ENCODE measurements around the gene SLC6A1.

The SLC6A1 gene

DNA sequence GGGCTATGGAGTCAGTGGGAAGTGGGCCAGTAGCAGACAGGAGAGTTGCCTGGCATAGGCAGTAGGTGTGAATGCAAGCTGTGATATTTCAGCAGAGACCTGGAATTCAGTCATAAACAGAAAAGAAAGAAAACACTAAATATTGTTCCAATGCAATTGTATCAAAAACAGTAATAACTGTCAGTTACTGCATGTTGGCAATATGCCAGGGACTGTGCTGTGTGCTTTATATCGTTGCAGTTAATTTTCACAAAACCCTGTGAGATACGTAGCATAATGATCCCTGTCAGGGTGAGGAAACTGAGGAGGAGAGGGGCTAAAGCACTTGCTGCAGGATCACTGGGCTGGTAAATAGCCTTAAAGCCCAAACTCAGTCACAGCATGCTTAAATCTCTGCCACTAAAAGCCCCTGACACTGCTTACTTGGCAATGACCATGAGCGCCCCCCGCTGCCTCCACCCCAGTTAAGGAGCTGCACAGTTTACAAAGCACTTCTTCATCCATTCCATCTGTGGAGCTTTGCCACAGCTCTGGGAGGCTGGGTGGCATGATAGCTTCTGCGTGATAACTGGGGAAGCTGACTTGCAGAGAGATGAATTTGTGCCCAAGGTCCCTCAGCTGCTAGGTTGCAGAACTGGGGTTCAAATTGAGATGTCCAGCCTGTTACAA, 3.9 kb downstream of the SLC6A1 start:
- DNase-seq: no peak

DNA sequence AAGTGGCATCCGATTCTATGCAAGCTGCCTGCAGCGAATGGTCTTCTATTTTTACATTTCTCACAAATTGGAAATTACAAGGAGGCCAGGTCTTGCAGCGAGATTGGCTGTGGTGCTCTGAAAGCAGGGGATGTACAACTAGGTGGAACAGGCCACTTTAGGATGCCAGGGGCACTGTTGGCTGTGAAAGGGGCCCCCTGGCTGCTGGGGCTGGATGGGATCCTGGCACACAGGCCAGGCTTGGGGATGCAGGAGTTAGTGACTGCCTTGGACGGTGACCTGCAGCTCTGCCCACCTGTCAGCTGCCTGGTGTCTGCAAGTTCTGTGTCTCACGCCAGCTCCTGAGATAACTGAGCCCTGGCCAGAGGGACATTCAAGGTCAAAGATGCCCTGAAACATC, 4.6 kb downstream of the SLC6A1 start:
- DNase-seq: no peak

DNA sequence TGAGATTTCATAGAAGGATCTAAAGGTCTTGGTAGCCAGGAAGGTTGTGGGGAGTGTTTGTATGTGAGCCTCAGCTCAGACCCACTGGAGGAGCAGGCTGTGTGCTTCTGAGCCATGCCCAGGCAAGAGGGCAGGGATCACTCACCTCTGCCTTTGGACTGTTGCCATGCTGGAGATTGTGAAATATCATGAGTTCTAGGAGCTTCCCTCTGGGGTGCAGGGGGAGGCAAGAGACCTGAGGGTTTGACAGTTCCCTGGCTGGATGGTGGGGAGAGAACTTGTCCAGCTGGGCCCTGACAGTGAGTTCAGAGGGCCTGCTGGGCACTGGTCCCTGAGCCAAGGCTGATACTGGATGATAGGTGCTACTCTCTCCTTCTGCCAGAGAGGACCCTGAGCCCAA, 6.0 kb downstream of the SLC6A1 start:
- no peak for DNase-seq

DNA sequence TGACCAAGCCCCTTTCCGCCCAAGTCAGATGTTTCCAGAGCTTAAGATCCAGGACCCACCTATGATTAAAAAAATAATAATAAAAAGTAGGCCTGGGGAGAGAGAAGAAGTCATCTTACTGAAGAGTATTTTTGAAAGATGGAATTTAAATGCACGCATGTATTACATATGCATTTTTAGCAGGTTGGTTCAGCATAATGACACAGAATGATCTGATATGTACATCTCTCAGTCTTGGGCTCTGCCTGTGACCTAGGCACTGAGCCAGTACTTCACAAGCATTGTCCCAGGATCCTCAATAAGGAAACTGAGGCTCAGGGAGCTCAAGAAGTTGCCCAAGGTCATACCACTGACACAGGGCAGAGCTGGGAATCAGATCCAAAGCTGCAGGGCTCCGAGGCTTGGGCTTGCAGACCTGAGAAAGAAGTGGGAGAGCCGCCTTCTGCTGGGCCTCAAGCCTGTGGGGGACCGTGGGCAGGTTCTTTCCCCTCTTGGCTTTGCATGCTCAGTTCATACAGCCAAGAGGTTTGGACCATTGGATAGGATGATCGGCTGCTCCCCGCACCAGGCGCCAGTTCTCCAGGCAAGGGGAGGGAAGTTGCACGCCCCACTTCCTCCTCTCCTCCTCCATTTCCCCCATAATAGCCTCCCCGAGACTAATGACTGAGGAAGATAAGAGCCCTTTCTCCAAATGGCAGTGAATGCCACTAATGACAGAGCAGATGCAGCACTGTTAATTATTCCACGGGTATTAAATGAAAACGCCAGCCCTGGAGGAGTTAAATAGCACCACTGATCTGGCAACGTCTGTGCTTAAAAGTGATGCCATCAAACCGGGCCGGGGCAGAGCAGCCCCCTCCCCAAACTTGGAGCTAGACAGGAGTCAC, 6.9 kb downstream of the SLC6A1 start:
- DNase-seq: no peak

DNA sequence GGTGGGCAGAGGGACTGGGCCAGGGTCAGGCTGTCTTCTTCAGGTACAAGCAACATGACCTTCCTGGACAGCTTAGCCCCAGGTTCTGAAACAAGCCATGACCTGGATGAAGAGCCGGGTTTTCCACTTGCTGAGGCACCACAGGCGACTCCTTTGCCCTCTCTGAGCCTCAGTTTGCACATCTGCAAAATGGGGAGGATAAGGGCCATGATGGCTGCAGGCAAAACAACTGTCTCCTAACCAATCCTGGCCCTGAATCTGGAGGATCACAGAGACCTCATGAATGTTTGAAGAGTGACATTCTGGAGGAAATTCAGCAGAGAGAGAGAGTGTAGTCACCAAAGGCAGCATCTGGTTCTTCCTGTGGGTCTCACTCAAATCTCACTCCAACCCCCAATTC, 8.0 kb downstream of the SLC6A1 start:
- no peak for DNase-seq

DNA sequence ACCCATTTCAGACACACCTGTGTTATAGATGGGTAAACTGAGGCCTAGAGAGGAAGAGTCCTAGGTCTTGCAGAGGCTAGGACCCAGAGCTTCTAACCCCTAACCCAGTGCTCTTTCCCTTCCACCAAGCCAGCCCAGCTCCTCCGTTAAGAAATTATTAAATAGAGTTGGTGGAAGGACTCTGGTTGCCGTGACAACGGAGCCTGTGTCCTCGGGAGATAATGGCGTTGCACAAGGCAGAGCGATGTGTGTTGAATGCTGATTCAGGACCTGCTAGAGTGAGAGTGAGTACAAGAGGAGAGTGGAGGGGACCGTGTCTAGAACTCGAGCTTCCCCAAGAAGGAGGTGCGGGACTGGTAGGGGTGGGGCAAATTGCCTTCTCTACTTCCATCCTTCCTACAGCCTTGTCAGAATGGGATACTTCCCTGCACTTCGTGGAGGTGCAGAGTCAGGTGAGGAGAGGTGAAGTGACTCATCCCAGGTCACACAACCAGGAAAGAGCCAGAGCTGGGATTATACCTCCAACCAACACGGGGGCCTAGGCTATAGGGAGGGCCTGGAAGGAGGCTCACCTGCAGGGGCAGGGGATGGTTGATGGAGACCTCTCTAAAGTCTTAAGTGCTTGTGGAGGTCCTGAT, 8.6 kb downstream of the SLC6A1 start:
- DNase-seq: no peak

DNA sequence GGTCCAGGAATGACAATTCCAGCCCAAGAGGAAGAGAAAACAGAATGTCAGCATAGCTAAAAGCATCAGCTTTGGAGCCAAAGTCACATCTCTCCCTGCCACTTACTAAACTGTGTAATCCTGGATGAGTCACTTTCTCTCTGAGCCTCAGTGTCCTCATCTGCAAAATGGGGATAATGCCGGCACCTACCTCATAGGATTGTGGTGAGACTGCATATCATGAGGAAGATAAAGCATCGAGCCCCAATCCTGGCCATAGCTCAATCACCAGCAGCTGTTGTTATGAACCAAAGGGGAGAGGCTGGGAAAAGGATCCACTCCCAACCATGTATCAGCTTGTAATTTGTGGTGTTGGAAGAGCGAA, 9.1 kb downstream of the SLC6A1 start:
- no peak for DNase-seq

DNA sequence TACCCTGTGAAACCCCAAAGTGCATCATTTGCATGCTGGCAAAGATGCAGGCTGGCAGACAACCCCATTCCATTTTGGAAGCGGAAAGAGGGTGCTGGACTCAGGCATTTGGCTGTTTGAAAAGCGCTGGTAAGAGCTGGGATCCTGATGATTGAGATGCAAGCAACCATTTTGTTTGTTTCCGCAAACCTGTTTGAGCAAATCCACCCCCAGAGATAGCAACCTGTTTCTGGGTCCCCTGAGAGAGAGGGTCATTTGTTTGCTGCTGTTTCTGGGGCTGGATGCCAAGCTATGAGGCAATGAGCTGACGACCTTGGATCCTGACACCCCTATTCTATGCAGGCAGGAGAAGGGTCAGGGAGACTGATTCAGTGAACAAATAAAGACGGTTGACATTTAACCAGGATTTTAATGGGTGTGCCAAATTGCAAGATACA, 9.8 kb downstream of the SLC6A1 start:
- no peak for DNase-seq

DNA sequence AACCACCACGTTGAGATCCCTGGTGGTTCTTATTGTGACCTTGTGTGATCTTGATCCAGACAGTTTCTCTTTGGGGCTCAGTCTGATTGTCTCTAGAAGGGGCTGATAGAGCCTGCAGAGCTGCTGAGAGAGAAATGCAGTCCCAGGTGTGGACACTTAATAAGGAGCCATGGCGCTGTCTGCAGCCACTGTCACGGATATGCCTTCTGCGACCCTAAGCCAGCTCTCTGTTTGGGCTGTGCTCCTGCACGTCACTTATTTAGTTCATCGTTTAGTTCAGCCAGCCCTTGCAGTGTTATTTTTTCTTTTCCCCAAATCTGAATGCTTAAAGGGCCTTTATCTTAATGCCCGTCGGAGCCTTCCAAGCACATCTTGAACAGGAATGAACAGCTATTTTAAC, 12.0 kb downstream of the SLC6A1 start:
- no peak for DNase-seq

DNA sequence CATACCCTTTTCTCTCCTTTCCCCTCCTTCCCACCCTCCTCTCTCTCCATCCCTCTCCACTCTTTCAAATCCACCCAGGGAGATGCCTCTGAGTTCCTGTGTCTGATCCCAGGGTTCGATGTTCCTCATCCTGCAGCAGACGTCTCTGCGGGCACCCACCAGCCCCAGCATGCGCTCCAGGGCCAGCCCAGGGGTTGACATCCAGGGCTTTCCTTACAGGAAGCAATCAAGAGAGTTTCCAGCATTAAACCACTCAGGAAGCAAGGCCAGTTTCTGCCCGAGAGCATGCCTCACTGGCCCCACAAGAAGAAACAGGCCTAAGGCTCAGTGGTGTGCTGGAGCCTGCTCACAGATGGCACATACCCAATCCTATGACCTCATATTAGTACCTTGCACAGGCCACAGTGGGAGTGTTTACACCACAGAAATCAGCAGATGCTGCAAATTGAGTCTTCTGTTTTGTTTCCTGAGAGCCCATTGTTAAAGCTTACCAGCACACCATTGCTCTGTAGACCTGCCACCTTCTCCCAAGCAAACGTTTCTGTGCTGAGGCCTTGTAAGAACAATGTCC, 13.2 kb downstream of the SLC6A1 start:
- DNase-seq: no peak

DNA sequence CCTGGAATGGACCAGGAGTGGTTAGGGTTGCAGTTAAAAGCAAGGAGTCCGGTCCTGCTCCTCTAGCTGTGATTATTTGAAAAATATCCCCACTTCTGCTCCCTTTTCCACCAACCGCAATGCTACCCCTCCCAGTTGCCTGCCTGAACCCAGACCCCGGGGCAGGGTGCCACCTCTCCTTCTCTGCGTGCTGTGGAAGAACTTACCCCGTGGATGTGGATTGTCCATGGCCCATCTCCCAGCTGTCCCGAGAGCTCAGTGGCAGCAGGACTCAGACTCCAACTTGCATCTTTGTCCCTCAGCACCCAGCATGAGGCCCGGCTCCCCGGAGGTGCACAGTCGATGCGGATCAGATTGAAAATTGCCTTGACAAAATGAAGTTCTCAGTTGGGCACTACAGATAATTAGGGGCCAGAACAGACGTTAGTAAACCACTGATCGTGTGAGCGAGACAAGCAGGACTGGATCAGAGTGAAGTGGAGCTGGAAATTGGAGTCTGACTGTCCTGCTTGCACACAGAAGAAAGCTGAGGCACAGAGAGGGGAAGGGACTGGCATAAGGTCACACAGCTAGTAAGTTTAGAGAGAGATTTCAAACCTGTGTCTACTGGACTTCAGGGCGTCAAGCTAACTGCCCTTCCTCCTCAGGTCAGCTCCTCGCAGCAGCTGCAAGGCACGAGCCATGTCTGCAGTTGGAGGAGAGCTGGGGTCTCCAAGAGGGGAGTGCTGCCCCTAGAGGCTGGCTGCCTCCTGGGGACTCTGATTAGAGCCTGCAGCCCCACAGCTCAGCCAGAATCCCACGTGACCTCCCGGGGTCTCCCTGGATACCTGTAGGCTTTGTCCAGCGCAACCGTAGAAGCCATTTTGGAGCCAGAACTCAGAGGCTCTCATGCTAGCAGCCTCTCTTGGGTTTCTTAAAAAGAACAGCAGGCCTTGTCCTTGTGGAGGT, 14.7 kb downstream of the SLC6A1 start:
- DNase-seq: no peak

DNA sequence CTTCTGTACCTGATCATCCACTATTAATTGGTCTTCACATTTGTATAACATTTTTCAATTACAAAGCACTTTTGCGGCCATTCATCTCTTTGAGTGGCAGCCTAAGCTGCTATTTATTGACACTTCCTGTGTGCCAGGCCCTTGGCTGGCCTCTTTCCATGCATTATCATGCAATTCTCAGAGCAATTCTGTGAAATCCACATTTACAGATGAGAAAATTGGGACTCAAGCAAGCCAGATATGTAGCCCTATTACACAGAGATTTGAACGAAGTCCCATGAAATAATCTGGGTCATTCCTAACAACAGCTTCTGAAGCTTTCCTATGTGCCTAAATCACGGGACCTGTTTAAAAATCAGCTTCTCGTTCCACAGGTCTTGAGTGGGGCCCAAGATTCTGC, 17.4 kb downstream of the SLC6A1 start:
- no peak for DNase-seq

DNA sequence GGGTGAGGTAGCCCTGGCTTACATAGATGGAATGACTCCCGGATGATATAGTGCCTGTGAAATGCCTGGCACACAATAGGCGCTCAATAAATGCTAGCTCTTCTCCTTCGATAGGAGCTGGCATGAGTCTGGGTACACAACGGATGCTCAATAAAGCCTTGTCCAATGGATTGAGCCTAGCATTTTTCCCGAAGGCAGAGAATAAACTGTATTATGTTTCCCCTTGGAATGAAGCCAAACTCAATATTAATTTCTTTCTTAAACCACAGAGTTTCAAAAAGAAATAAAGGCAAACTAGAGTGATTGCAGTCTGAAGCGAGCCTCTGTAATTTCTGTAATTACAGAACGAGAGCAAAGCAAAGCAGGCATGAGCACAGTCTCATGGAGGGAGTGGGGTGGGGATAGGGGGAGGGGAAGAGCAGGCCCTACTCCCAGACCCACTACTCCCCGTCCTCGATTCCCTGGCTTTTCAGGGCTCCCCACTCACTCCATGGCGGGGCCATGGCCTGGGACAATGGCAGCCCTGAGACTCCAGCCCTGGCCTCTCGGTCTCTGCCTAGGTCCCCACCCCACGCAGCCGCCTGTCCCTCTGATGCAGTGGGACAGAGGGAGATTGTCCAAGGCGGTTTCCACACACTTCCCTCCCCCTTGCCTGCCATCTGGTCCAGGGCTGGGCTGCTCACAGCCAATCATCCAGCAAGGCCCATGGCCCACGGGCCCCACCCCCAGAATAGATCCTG, 18.0 kb downstream of the SLC6A1 start:
- no peak for DNase-seq

DNA sequence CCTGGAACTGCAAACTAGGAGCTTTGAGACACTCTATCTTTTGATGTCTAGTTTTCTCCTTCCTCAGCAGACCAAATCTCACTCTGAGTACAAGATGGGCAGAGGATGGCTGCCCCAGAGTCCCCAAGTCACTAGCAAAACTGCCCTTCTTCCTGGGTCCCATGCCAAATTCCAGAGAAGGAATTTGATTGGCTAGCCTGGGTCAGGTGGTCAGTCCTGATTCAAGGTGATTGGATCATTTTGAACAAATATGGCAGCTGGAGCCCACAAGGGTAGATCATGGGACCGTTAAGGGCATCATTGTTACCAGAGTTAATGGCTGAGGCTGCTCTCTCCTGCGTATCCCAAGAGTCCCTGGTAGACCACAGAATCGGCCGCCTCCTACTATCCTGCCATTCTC, 21.7 kb downstream of the SLC6A1 start:
- DNase-seq: no peak

DNA sequence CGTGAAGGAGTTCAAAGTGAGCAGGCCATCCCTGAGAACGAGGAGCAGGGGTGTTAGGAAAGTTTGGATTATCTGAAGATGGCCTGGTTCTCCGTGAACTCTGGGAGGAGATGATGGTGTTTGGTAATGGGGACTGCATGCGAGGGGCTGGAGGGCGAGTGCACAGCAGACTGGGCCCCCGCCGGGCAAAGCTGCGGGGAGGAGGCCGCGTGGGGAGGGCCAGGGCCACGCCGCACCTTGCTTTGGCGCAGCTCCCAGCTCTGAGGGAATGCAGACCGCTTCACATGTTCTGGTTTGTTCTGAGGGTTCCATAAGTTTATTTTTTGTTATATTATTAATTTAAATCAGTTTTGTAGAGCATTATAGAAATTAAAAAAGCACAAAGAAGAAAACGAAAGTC, 22.2 kb downstream of the SLC6A1 start:
- DNase-seq: no peak

DNA sequence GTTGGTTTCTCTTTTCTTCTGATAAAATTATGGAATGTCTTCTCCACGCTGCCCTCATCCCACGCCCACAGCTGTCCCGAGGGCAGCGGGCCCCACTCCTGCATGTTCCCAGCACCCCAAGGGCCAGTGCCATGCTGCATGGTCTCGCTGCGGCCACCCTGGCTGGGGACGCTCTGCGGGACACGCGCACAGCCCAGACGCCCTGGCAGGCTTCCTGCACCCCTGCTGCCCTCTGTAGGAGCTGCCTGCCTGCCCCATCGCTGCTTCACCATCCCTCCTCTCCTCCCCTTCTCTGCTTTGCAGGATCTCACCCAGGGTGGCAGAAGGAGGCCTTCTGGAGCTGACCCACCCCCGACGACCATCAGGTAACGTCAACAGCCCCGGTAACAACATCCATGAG, 22.8 kb downstream of the SLC6A1 start:
- DNase-seq: no peak

DNA sequence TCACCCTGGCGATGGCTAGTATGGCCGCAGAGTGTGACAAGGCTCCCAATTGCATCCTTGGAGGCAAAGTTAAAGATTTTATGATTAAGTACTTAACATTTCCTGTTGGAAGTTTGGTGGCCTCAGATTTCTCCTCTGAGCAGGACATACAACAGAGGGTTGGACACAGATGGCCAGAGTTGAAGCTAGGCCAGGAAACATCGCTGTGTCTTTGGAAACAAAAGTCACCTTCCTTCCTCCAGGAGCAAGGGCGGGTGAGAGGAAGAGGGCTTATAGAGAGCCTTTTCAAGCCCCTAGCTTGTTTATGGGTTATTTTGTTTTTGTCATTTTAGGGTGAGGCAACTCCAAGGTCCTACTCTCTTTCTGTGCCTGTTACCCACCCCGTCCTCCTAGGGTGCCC, 24.2 kb downstream of the SLC6A1 start:
- DNase-seq: no peak

DNA sequence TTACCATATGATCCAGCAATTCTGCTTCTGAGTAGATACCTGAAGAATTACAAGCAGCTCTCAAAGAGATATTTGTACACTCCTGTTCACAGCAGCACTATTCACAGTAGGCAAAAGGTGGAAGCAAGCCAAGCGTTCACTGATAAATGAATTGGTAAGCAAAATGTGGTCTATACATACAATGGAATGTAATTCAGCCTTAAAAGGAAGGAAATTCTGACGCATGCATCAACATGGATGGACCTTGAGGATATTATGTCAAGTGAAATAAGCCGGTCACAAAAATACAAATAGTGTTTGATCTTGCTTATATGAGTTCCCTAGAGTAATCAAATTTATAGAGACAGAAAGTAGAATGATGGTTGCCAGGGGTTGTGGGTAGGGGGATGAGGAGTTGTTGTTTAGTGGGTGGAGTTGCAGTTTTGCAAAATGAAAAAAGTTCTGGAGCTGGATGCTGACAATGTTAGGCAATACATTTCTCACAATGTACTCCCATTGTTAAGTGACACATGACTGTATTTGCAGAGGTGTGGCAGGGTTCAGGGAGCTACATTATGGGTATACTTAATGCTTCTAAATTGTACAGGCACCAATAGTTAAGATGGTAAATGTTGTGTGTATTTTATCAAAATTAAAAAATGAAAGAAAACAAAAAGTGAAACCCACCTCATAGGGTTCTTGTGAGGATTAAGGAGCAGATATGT, 26.7 kb downstream of the SLC6A1 start:
- DNase-seq: no peak

DNA sequence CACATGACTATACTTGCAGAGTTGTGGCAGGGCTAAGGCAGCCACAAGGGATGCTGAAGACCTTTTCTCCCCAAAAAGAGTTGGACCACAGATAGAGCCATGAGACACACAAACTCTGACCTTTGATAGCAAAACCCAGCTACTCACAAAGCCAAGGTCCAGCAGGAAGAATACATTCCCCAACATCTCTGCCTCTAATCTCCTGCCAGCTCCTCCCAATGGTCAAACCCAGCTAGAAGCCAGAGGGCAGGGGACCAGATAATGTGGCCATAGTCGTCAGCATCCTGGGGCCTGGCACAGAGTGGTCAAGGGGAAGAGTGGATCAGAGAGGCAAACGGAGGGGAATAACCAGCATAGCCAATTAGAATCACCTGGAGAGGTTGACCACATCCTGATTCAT, 28.2 kb downstream of the SLC6A1 start:
- no peak for DNase-seq

DNA sequence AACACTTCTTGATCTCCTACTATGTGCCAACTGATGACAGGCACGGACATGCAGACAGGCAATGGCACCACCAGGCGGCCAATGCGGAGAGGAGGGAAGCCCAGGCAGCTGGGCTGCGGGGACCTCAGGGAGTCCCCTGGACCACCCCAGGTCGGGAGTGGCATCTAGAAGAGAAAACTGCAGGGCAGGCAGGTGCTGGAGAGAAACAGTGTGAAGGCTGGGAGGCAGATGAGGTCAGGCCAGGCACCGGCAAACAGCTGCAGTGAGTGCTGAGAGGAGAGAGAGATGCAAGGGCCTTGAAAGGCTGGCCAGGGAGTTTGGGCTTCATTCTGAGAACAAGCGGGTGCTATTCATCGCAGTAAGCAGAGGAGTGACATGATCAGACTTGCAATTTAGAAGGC, 29.1 kb downstream of the SLC6A1 start:
- no peak for DNase-seq

DNA sequence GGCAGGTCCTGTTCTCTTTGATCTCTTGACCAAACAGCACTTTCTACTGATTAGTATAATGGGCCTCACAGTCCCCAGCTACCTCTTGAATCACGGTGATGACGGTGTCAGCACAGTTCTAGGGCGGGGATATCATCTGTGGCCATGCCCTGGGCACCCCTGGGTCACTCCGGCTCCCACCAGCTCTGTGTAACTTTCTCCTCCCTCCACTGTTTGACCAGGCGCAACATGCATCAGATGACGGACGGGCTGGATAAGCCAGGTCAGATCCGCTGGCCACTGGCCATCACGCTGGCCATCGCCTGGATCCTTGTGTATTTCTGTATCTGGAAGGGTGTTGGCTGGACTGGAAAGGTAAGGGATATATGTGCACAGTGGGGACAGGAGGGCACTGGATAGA, 29.6 kb downstream of the SLC6A1 start:
- no peak for DNase-seq

All from activated CD8-positive, alpha-beta memory T cell treated with anti-CD3 and anti-CD28 coated beads, Interleukin-2, amount 50 U/mL, for 48 hours (primary cell).